GM21447 (cell line): ENCODE data around the gene DENND1C.

Experiments used
- ATAC-seq: cut with Tn5 transposase; IDR thresholded peaks from one replicate; pipeline ENCODE4 v1.9.1; 2021; ENCODE audit not compliant: unreplicated experiment

DENND1C gene

DNA sequence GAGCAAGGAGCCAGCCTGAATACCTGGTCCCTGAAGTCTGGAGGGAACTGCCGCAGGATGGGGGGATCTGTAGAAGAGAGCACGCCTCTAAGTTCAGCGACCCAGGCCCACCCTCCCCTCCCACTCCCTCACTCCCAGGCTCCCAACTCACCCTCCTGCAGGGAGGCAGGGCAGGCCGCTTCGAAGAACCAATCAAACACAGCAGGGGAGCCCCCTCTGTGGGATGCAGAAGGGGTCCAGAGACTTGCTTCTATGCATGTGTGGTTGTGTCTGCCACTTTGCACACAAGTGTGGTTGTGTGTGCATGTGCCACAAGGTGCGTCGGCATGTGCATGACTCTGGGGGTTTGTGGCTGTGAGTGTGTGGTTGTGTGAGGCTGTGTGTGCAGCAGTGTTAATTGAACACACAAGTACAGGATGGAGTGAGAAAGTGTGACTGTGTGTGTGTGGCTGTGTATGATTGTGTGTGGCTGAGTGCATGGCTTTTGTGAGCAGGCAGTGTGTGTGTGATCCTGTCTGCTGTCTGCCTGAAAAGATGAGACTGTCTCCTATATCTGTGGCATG, 1.7 kb downstream of the DENND1C start:
- no peak for ATAC-seq

DNA sequence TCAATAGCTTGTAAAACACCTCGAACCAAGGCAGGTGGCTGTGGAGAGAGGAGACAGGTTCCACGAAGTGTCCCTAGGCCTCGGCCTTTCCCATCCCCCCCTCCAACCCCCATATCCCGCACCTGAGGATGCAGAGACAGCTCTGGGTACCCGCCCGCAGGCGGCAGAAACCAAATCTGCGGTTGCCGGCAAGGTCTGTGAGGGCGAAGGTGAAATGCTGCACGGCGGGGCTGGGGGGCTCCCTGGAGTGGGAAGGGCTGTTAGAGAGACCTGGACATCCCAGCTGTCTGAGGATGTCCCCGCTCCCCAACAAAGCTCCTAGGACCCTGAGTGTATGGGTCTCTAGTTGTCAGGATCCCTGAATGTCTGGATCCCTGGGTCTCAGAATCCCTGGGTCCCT, 2.8 kb downstream of the DENND1C start:
- no peak for ATAC-seq

DNA sequence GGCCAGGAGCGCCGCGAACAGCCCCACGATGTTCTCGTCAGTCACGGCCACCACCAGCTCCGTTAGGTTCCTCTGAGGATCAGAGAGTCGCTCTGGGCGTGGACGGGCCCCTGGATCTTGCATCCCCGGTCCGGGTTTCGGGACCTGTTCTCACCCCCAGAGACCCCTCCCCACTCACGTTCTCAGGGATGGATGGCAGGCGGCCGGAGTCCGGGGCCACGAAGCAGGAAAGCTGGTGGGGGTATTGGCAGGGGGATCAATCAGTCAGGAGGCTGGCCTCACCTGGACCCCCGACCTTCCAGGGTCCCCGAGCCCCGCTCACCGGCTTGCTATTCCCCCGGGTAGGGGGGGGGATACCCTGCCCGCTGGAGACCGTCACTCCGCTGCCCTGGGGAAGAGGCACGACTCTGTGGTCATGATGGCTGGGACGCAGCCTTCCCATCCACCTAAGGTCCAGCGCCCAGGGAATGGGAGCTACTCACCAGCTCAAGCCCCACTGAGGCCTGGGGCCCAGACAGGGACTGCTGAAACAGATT, 4.6 kb downstream of the DENND1C start:
- no peak for ATAC-seq

DNA sequence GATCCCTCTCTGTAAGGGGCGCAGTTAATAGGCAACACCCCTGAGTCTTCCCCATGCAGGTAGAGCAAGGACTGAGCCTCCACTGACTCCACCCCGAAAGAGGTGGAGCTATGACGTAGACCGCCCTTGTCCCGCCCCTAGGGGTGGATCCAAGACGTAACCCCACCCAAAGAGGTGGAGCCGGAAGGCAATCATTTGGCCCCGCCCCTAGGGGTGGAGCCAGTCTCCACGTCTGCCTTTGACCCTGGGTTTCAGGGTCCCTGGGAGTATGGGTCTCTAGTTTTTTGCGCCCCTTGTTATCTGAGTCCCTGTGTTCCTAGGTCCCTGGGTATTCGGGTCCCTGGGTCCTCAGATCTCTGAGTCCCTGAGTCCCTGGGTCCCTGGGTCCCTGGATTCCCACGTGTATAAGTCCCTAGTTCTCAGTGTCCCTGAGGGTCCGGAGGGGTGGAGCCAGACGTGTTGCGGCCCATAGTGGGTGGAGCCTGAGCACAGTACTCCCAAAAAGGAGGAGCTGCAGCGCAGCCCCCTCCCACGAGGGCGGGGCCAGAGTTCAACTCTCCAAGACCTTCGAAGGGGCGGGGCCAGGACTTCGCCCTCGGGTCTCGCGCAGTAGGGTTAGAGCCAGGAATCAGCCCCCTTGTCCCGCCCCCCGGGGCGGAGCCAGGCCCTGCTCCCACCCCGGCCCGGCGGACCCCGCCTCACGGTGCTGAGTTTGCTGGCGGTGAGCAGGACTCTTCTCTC, 5.3 kb downstream of the DENND1C start:
- ATAC-seq, result no peak

DNA sequence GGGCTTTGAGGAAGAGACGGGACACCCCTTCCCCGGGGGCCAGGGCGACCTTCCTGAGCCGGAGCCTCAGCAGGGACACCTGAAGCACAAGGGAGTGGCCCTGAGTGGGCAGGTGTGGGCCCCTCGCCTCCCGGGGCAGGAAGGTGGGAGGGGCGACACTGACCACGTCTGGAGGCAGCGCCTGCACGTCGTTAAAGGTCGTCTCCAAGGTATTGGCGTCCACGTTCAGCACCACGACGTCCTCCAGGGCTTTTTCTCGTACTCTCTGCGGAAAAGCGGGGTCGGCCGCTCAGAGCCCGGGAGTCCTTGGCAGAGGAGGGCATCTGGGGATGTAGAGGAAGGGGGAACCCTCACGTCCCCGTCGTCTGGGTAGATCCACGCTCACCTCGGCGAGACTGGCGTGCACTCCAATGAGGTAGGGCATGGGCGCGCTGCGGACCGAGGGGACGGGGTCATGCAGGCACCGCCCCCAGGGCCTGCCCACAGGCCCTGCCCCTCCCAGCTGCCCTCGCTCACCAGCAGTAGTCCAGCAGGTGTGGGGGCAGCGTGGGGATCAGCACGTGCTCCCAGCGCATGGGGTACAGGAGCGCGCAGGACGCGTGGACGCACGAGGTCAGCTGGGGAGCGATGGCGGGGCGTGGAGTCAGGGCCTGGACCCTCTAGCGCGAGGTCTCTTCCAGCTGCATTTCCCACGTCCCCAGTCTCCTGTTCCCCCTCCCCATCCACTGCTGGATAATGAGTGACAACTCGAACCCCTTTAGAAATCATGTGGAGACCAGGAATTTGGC, 6.1 kb downstream of the DENND1C start:
- no peak for ATAC-seq

DNA sequence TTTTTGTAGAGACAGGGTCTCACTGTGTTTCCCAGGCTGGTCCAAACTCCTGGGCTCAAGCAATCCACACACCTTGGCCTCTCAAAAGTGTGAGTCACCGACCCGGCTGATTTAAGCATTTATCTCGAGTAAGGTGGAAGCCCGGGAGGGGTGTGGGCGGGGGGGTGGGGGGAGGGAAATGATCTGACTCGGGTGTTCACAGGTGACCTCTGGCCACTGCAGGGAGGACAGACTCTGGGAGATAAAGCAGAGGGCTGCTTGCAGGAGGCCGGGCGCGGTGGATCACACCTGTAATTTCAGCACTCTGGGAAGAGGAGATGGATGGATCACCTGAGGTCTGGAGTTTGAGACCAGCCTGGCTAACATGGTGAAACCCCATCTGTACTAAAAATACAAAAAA, 7.9 kb downstream of the DENND1C start:
- ATAC-seq, result no peak

DNA sequence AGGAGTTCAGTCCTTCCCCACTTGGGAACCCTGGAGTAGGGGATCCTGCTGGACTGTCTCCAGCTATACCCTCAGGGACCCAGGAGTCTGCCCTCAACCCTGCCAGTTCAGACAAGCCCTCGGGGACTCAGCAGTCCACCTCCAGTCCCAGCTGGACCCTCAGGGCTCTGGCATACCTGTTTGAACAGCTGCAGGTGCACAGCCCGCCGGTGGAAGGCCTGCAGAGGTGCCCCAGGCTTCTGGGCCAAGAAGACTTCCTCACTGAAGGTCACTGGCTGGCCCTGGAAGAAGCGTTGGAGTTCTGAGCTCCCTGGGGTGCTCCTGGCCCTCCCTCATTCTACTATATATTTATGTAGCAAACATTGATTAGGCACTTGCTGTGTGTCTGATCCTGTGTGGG, 8.9 kb downstream of the DENND1C start:
- no peak for ATAC-seq

DNA sequence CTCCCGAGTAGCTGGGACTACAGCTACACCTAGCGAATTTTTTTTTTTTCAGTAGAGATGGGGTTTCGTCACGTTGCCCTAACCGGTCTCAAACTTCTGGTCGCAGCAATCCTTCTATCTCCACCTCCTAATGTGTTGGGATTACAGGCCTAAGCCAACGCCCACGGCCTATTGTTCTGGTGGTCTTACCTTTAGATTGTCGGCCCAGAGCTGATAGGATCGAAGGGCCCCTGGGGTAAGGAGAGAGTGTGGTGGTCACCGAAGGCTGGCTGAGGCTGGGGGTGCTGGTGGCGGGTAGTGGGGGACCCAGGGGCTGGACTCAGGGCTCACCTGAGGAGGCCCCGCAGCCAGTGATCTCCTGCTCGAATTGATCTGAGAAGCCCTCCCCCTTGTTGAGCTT, 10.5 kb downstream of the DENND1C start:
- ATAC-seq, result no peak

DNA sequence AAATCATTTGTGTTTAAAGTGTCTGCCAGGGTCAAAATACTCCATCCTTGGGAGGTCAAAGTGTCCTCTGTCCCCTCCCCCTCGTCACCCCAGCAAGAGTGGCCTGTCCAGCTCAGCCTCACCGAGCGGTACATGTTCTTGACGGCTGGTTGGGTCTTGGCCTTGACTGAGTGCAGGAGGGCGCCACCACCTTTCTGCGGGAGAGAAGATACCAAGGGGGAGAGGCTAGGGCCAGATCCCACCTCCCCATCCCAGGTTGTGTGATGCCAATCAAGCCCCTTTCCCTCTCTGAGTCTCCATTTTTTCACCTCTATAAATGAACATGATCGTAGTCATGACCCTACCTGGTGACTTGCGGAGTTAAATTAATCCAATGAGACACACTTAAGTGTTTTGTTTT, 11.4 kb downstream of the DENND1C start:
- no peak for ATAC-seq

DNA sequence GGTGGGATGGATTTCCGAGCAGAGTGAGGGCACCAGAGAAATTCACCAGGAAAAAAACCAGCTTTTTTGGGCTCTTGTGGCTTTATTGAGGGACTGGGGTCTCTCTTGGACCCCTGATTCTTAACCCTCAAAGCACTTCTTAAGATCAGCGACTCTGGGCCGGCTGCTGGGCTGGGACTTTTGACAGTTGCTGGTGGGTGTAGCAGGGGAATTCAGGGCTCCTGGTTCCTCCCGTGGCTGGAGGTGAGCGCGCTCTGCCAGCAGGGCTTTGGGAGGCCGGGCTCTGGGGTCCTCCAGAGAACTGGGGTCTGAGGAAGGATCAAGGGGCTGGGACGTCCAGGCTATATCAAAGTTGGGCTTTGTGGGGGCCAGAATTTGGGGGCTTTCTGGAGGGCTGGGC, 14.2 kb downstream of the DENND1C start:
- no peak for ATAC-seq

DNA sequence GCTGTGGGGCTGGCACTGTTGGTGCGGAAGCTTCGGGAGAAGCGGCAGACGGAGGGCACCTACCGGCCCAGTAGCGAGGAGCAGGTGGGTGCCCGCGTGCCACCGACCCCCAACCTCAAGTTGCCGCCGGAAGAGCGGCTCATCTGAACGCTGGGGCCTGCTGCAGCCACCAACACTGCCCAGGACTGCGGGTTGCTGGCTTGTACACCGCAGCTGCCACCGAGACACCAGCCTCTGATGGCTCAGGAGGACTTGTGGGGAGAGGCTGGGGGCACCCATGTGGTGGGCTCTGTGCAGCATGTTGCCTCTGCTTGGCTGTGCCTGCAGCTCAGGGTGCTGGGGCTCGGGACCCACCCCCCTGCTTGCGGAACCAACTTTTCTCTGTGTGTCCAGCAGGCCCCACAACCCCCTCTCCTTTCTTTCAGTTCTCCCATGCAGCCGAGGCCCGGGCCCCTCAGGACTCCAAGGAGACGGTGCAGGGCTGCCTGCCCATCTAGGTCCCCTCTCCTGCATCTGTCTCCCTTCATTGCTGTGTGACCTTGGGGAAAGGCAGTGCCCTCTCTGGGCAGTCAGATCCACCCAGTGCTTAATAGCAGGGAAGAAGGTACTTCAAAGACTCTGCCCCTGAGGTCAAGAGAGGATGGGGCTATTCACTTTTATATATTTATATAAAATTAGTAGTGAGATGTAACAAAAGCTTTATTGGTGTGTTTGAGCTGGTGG, 14.9 kb downstream of the DENND1C start:
- ATAC-seq, result no peak

DNA sequence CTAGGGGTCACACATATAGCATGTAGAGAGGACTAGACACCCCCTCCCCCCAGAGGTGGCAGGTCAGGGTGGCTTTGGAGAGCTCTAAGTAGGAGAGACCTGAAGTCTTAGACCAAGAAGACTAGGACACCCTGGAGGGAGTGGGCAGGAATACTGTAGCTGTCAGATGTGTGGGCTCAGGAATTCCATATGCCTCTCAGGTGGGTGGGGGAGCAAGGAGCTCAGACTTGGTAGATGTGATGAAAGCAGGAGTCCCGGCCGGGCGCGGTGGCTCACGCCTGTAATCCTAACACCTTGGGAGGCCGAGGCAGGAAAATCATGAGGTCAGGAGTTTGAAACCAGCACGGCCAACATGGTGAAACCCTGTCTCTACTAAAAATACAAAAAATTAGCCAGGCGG, 15.9 kb downstream of the DENND1C start:
- ATAC-seq, result no peak

DNA sequence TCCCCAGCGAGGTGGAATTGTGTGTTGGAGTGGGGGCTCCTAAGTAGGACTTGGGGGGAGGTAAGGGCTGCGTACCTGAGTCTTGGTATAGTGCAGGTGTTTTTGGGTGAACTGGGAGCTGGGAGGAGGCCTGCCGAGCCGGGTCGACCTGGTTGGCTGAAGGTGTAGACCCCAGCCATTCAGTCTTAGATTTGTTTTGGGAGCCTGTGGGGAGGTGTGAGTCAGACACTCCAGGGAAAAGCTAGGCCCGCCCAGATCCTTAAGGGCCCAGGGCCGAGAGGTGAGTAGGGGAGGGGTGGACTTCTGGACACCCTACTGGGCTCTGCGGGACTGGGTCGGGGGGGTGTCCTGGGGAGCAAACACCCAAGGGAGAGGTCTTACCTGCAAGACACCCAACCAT, 16.6 kb downstream of the DENND1C start:
- no peak for ATAC-seq

DNA sequence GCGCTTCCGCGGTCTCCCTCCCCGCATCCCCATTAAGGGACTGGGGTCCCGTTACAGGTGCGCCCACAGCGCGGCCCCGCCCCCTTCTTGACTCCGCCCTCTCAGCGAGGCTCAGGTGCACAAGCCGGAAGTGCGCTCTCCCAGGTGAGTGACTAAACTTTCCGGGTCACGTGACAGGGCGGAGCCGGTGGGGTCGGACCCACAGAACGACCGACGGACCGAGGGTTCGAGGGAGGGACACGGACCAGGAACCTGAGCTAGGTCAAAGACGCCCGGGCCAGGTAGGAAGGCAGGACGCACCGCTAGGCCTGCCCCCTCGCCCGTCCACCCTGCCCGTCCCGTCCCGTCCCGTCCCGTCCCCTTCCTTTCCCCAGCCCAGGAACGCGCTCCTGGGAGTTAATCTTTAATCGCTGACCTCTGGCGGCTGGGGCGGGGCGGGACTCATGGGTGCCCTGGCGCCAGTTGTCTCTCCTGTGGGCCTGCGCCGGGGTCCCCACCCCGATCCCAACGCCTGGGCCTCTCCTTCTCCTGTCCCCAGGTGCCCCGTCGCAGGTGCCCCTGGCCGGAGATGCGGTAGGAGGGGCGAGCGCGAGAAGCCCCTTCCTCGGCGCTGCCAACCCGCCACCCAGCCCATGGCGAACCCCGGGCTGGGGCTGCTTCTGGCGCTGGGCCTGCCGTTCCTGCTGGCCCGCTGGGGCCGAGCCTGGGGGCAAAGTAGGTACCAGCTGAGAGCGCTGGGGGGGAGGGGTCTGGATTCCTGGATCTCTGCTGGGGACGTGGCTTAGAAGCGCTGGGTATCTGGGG, 17.3 kb downstream of the DENND1C start, which contains the start of gene CRB3:
CRB3 (plus strand) TSS at position 202 of the 804 bp plus-strand sequence; CDS start at position 633, 431 bp downstream.
- ATAC-seq, result no peak

DNA sequence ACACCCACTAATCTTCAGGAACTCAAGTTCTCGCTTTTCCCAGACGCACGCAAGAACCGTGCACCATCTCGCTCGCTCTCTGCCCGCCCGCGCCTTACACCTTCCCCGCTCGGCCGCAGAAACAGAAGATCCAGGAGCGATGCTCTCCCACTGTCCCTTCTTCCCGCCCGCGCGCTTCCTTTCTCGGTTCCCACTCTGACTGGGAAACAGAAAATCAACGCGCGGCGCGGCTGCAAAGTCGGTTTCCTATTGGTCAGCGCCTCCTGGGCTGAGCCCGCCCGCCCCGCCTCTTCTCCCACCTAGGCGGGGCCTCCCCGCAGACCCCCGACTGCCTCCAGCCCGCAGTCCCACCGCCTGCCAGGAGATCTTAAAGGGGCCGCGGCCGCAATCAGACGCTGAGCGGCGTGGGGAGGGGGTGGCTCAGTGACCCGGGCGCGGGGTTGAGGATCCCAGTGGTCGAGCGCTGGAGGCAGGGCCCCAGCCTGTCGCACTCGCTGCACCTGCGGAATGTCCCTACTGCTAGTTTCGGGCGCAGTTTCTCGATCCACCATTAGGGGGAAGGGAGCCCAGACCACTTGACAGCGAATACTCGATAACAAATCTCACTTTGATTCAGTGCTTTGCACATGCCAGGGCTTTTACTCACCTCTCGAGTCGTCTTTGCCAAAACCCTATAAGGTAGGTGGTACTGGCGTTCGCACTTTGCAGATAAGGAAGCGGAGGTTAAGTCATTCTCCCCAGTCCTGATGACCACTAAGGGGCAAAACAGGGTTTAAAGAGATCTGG, 21.3 kb downstream of the DENND1C start:
- ATAC-seq, result peak; percentile 64

DNA sequence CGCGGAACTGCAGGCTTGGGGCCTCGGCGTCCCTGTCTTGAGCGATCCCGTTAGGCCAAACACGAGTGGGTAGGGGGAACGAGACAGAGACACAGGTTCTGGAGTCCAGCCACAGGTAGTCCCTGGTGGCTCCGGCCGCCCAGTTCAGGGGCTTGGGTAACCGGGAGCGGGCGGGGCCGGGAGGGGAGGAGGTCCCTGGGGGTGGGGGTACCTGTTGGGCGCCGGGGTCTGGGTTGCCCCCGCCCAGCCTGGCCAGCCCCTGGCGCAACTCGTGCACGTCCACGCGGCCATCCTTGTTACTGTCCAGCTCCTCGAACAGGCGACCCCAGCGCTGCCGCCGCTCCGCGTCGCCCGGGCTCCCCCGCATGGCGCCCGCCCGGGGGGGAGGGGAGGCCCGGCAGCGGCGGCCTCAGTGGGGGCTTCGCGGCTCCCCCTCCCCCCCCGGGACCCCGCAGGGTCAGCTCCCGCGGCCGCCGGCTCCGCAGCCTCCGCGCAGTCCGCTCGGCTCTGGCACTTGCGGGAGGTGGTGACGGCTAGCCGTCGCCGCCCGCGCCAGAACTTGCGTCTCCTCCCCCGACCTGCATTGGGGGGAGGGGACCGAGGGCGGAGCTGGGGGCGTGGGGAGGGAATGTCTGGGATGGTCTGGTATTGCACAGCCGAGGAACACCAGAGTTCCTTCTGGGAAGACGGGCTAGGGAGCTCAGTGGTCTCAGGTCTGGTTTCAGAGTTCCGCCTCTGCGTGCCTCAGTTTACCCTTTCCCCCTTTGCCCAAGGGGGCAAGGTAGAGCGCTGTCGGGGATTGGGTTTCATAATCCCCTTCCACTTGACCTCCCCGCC, 22.1 kb downstream of the DENND1C start, which contains the start of gene SLC25A23:
SLC25A23 (minus strand) TSS at position 531 of the 837 bp plus-strand sequence; CDS start at position 367, 164 bp downstream.
- peak; percentile 40 for ATAC-seq

DNA sequence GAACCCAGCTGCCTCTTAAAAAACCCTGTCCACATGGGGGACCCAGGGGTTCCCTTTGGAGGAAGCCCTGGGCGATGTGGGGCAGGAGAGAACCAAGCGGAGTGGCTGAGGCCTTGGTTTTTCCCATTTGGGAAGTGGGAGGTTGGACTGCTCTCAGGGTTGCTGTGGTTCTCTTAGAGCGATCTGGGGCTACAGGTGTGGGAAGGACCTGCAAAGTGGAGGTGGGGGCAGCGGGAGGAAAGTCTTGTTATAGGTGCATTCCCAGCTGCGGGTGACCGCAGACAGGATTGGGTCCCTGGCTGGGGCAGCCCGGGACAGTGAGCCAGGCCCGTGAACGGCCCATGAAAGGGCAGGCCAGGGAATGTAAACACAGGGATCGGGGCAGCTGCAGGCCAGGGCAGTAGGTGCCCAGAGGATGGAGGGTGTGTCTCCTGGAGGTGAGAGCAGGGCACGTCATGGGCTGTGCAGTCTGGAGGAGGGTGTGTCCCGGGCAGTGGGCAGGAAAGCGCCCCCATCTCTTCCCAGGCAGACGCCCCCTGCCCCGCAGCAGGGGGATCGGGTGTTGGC, 22.8 kb downstream of the DENND1C start:
- ATAC-seq, result no peak
